ENCODE results near the gene COX4I2.
"Not testable (repeated sequence)": the region's sequence is repeated elsewhere in the genome, so short reads cannot be mapped to it uniquely, and the experiment has no call there.

The COX4I2 gene

DNA sequence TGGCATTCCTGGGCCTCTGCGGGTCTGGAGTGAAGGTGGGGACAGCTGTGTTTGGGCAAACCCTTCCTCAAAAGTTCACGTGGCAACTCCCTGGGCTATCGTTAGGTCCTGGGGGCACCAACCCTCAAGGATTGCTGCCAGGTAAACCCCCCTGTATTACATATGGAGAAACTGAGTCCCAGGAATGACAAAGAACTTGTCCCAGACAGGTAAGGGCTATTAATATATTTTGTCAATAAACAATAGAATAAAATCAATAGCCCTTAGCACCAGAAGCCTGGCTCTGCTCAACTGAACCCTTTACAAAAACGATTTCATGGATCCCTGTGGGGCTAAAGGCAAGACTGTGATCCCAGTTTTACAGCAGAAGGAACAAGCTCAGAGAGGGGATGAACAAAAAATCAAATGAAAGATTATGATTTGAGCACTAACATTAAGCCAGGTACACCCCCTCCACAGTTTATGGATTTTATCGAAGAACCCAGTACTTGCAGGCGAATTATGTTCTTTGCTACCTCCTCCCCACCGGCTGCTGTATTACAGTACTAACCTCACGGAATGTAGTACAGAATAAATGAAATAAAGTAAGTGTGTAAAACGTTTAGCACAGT is 30.0 kb upstream of the COX4I2 start:
- in situ Hi-C loops (cut with HindIII; ENCODE audit: low sequenced_read_pairs): no loop called here
- H3K4me3 ChIP-seq (ENCODE audit: low read depth, low read length): peak overlapping the region; percentile 98
- DNase-seq (ENCODE audit: low read depth, low spot score): peak; percentile 68
- TF ChIP-seq, protein P1, sequence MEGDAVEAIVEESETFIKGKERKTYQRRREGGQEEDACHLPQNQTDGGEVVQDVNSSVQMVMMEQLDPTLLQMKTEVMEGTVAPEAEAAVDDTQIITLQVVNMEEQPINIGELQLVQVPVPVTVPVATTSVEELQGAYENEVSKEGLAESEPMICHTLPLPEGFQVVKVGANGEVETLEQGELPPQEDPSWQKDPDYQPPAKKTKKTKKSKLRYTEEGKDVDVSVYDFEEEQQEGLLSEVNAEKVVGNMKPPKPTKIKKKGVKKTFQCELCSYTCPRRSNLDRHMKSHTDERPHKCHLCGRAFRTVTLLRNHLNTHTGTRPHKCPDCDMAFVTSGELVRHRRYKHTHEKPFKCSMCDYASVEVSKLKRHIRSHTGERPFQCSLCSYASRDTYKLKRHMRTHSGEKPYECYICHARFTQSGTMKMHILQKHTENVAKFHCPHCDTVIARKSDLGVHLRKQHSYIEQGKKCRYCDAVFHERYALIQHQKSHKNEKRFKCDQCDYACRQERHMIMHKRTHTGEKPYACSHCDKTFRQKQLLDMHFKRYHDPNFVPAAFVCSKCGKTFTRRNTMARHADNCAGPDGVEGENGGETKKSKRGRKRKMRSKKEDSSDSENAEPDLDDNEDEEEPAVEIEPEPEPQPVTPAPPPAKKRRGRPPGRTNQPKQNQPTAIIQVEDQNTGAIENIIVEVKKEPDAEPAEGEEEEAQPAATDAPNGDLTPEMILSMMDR (IDR thresholded peaks at IDR 0.05; ENCODE audit: low read depth, low read length): no peak

GRCh38 chr20:31608251-31608945 is 29.3 kb upstream of the COX4I2 start:
- TF ChIP-seq, protein P1 (IDR thresholded peaks at IDR 0.05; ENCODE audit: low read depth, low read length): no peak
- in situ Hi-C loops (cut with HindIII; ENCODE audit: low sequenced_read_pairs): no loop called here
- DNase-seq (ENCODE audit: low read depth, low spot score): peak; percentile 80
- no peak overlapping the region for H3K4me3 ChIP-seq (ENCODE audit: low read depth, low read length)

GRCh38 chr20:31612271-31612640 is 25.5 kb upstream of the COX4I2 start:
- DNase-seq (ENCODE audit: low read depth, low spot score); in situ Hi-C loops (cut with HindIII; ENCODE audit: low sequenced_read_pairs): not testable (repeated sequence)

DNA sequence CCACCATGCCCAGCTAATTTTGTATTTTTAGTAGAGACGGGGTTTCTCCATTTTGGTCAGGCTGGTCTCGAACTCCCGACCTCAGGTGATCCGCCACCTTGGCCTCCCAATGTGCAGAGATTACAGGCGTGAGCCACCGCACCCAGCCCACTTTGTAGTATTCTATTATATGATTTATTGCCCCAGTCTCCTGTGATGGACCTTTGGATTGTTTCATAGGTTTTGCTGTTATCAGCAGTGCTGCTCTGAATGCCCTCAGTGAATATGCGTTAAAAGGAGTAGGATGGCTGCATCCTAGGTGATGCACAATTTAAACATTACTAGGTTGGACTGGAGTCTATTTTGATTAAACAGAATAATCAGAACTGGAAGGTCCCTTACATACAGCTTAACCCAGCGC is 22.3 kb upstream of the COX4I2 start:
- in situ Hi-C loops (cut with HindIII; ENCODE audit: low sequenced_read_pairs): no loop called here
- DNase-seq (ENCODE audit: low read depth, low spot score): no peak
- H3K4me3 ChIP-seq (ENCODE audit: low read depth, low read length): no peak overlapping the region
- TF ChIP-seq, protein P1 (IDR thresholded peaks at IDR 0.05; ENCODE audit: low read depth, low read length): no peak

More at GRCh38 chr20:31612271-31612640, 25.5 kb upstream of the COX4I2 start:
- not testable (repeated sequence) for H3K4me3 ChIP-seq (ENCODE audit: low read depth, low read length)

DNA sequence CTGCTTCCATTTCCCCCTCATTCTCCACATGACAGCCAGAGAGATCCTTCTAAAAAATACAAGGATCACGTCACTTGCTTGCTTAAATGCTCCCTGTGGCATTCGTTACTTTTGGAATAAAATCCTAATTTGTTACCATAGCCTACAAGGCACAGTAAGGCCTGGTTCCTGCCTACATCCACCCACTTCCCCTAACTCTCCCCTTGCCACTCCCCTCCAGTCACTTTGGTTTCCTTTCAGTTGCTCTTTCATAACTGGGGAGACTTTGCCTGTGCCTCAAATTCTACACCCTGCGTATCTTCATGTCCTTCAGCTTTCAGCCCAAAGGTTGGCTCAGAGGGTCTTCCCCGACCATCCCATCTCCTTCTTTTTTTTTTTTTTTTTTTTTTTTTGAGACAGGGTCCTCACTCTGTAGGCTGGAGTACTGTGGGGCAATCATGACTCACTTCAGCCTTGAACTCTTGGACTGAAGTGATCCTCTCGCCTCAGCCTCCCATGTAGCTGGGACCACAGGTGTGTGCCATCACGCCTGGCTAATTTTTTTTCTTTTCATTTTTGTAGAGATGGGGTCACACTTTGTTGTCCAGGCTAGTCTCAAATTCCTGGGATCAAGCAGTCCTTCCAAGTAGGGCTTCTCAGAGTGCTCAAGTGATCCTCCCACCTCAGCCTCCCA is 20.1 kb upstream of the COX4I2 start:
- TF ChIP-seq, protein P1 (IDR thresholded peaks at IDR 0.05; ENCODE audit: low read depth, low read length): no peak
- DNase-seq (ENCODE audit: low read depth, low spot score): no peak
- in situ Hi-C loops (cut with HindIII; ENCODE audit: low sequenced_read_pairs): no loop called here
- no peak overlapping the region for H3K4me3 ChIP-seq (ENCODE audit: low read depth, low read length)

DNA sequence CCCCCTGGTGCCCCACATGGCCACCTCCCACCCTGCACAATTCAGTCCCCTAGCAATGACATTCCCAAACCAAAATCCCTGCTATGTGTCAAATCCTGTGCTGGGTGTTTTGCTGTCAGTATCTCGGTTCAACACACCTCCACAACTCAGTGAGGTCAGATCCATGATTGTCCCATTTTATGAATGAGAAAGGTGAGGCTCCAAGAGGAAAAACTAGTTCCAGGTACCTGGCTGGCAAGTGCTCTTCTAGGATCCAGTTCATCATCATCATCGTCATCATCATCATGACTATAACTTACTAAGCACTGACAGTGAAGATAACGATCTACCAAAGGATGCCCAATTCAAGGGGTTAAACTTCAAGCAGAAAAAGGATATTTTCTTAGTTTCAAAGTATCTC is 17.5 kb upstream of the COX4I2 start:
- TF ChIP-seq, protein P1 (IDR thresholded peaks at IDR 0.05; ENCODE audit: low read depth, low read length): no peak
- H3K4me3 ChIP-seq (ENCODE audit: low read depth, low read length): no peak overlapping the region
- DNase-seq (ENCODE audit: low read depth, low spot score): no peak
- in situ Hi-C loops (cut with HindIII; ENCODE audit: low sequenced_read_pairs): no loop called here

DNA sequence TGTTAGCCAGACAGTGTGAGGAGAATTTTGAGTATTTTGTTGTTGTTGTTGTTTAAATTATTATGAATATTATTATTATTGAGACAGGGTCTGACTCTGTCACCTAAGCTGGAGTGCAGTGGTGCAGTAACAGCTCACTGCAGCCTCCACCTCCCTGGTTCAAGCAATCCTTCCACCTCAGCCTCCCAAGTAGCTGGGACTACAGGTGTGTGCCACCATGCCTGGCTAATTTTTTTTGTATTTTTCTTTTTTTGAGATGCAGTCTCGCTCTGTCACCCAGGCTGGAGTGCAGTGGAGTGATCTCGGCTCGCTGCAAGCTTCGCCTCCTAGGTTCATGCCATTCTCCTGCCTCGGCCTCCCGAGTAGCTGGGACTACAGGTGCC is 14.6 kb upstream of the COX4I2 start:
- H3K4me3 ChIP-seq (ENCODE audit: low read depth, low read length); in situ Hi-C loops (cut with HindIII; ENCODE audit: low sequenced_read_pairs): not testable (repeated sequence)

GRCh38 chr20:31626534-31626933 is 11.2 kb upstream of the COX4I2 start:
- H3K4me3 ChIP-seq (ENCODE audit: low read depth, low read length); in situ Hi-C loops (cut with HindIII; ENCODE audit: low sequenced_read_pairs); DNase-seq (ENCODE audit: low read depth, low spot score): not testable (repeated sequence)

More for the DNA sequence above, 14.6 kb upstream of the COX4I2 start:
- DNase-seq (ENCODE audit: low read depth, low spot score): not testable (repeated sequence)

- DNase-seq (ENCODE audit: low read depth, low spot score); in situ Hi-C loops (cut with HindIII; ENCODE audit: low sequenced_read_pairs): not testable (repeated sequence)
Observed at GRCh38 chr20:31628057-31628456, 9.7 kb upstream of the COX4I2 start.

More at GRCh38 chr20:31628057-31628456, 9.7 kb upstream of the COX4I2 start:
- not testable (repeated sequence) for H3K4me3 ChIP-seq (ENCODE audit: low read depth, low read length)
